Muscle of arm (tissue), 12 donors: Measurements from ENCODE around the gene TRMT5. TPM values are rescaled to one million over a fixed set of nuclear protein-coding genes. Genes with fewer than 3 reads are reported as not detected.
A peak's percentile ranks its signal among the peaks of the same experiment; 100 is the strongest.

Experiments
- DNase-seq: peaks from one replicate; pipeline ENCODE4 v3.0.0-alpha.2; 2013
- polyA plus RNA-seq, 12 donors: library from polyadenylated mRNA; unstranded; fragments of 120-200 nt; gene quantifications; one replicate each; pipeline ENCODE4 v1.2.1, GENCODE V29; 2013; ENCODE audit not compliant: insufficient read length in 12 of 12

Gene TRMT5
- polyA plus RNA-seq, 12 donors, result 11.8 to 24.3 (median 20.3) TPM; not detected in 1

- no peak for DNase-seq
These were observed 10.7 kb downstream of the TRMT5 start for GRCh38 chr14:60970146-60970545.

GRCh38 chr14:60968671-60969070, 12.2 kb downstream of the TRMT5 start:
- no peak for DNase-seq

- DNase-seq, result no peak
These were observed 12.8 kb downstream of the TRMT5 start for GRCh38 chr14:60968099-60968498.

- no peak for DNase-seq
These were observed 15.5 kb downstream of the TRMT5 start for GRCh38 chr14:60965402-60965801.

GRCh38 chr14:60964904-60965303, 16.0 kb downstream of the TRMT5 start:
- DNase-seq, result no peak

- DNase-seq, result no peak
These were observed 17.1 kb downstream of the TRMT5 start for GRCh38 chr14:60963761-60964160.

- no peak for DNase-seq
These were observed 22.7 kb downstream of the TRMT5 start for GRCh38 chr14:60958146-60958545.

- no peak for DNase-seq
These were observed 24.2 kb downstream of the TRMT5 start for GRCh38 chr14:60956632-60957031.

GRCh38 chr14:60956202-60956601, 24.7 kb downstream of the TRMT5 start:
- DNase-seq, result no peak

GRCh38 chr14:60951776-60952435, 29.0 kb downstream of the TRMT5 start:
- DNase-seq, result no peak

GRCh38 chr14:60946773-60947172, 34.1 kb downstream of the TRMT5 start:
- no peak for DNase-seq

- no peak for DNase-seq
These were observed 34.9 kb downstream of the TRMT5 start for GRCh38 chr14:60945984-60946383.

GRCh38 chr14:60944204-60944603, 36.7 kb downstream of the TRMT5 start:
- no peak for DNase-seq

- no peak for DNase-seq
These were observed 37.2 kb downstream of the TRMT5 start for GRCh38 chr14:60943637-60944032.

GRCh38 chr14:60935319-60935718, 45.6 kb downstream of the TRMT5 start:
- no peak for DNase-seq

GRCh38 chr14:60933920-60934655, 46.8 kb downstream of the TRMT5 start:
- no peak for DNase-seq

- peak; percentile 33 for DNase-seq
These were observed 49.7 kb downstream of the TRMT5 start for GRCh38 chr14:60931218-60931617.

GRCh38 chr14:60926002-60926401, 54.9 kb downstream of the TRMT5 start:
- DNase-seq, result no peak

GRCh38 chr14:60925286-60925685, 55.6 kb downstream of the TRMT5 start:
- DNase-seq, result no peak

- DNase-seq, result no peak
These were observed 58.8 kb downstream of the TRMT5 start for GRCh38 chr14:60922050-60922449.
